Mammary epithelial cell (primary cell): ENCODE measurements around the gene FAM90A26.
"Not testable (repeated sequence)": the region's sequence is repeated elsewhere in the genome, so short reads cannot be mapped to it uniquely, and the experiment has no call there.

Experiments
- EZH2 ChIP-seq: IDR thresholded peaks from 2 replicates; pipeline ENCODE4 v1.6.1; 2012; ENCODE audit warnings: low read length, inconsistent platforms, borderline replicate concordance
- TF ChIP-seq, protein P1 (sequence below), 2 donors: IDR thresholded peaks in 1 of 2; conservative IDR thresholded peaks in 1 of 2; 2 replicates each; pipeline ENCODE4 v1.5.1; 2011 to 2012; ENCODE audit warnings: inconsistent platforms in 2 of 2, low read length in 2 of 2, mild to moderate bottlenecking in 2 of 2, control low read depth in 1 of 2, low read depth in 1 of 2; ENCODE audit not compliant: insufficient read depth in 1 of 2; ENCODE audit errors: extremely low read depth in 1 of 2

DNA sequence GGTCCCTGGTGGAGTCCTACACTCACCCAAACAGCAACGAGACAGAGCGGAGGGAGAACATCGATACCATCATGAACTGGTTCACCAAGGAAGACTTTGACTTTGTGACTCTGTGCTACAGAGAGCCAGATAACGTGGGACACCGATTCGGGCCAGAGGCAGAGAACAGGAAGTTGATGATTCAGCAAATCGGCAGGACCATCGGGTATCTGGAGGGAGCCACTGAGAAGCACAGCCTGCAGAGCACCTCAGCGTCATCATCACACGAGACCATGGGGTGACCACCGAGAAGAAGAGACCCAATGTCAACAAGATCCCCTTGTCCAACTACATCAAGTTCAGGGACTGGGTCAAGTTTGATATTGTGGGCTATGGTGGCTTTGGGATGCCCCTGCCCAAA is 29.2 kb upstream of the FAM90A26 start:
- not testable (repeated sequence) for TF ChIP-seq EZH2
- TF ChIP-seq, protein P1, sequence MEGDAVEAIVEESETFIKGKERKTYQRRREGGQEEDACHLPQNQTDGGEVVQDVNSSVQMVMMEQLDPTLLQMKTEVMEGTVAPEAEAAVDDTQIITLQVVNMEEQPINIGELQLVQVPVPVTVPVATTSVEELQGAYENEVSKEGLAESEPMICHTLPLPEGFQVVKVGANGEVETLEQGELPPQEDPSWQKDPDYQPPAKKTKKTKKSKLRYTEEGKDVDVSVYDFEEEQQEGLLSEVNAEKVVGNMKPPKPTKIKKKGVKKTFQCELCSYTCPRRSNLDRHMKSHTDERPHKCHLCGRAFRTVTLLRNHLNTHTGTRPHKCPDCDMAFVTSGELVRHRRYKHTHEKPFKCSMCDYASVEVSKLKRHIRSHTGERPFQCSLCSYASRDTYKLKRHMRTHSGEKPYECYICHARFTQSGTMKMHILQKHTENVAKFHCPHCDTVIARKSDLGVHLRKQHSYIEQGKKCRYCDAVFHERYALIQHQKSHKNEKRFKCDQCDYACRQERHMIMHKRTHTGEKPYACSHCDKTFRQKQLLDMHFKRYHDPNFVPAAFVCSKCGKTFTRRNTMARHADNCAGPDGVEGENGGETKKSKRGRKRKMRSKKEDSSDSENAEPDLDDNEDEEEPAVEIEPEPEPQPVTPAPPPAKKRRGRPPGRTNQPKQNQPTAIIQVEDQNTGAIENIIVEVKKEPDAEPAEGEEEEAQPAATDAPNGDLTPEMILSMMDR (conservative IDR thresholded peaks at IDR 0.05 in 1 of 2, IDR thresholded peaks at IDR 0.05 in 1 of 2; ENCODE audit: extremely low read depth in 1 of 2, insufficient read depth in 1 of 2, low read depth in 1 of 2, low read length in 2 of 2), result not testable (repeated sequence)
